Measurements from ENCODE around the gene ENAH.

ENAH gene

DNA sequence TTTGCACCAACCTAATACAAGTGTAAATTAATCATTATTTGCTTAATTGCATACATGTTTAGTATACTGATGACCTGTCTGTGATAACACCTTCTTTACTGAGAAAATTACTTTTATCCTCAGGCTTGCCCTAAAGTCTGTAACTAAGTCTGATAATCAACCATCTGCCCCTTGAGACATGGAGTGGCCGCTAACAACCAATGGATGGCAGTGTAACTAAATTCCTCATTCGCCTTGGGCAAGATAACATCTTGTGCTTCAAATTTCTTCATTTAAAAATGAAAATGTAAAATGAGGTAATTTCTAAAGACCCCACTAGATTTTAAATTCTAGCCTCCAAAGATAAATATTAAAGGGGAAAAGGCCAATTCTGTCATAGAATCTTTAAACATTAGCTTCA lies 85.1 kb downstream of the ENAH start:
- no peak for DNase-seq (ENCODE audit: low read depth, low spot score)

DNA sequence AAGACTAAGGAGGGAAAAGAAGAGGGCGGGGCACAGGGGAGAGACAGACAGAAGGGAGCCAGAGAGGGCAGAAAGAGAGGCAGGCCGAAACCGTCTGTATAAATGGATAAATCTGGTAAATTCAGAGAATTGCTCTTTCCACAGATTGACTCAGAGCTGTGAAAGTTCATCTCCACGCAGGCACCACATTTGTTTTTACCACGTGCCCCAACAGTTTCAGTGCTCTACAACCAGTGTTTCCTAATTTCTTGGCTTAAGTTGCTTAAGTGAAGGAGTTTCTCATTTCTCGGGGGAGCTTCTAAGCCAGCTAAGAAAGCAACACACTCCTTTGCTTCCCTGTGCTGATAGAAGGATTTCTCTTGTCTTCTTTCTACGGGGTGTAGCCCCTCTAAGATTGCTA lies 87.1 kb downstream of the ENAH start:
- DNase-seq (ENCODE audit: low read depth, low spot score), result no peak

DNA sequence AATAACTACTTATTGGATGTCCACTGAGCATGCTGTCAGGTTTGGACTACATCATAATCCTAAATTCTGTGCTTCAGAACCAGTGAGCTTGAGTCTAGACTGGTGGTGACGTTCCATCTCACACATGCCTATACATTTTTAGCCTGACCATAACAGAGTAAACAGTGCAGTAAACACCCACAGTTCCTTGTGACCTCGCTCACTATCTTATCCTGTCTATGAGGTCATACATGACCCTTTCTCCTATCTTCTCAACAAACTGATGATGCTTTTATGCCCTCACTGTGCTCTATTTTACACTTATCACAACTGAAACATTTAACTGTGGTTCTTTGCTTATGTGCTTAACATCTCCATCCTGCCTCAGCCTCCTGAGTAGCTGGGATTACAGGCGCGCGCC lies 91.2 kb downstream of the ENAH start:
- DNase-seq (ENCODE audit: low read depth, low spot score), result no peak

DNA sequence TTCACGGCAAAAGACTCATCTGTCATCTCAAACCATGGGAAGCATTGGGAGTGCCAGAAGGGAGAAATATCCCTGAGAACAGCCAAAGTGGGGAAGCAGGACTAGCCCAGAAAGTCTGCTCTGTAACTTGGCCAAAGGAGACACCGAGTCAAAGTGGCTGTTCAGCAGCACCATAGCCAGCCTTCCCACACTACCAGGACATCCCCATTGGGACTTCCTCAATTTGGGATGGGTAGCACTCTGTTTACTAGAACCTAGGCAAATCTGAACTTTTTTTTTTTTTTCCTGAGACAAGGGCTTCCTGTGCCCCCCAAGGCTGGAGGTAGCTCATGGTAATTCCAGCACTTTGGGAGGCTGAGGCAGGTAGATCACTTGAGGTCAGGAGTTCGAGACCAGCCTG lies 93.0 kb downstream of the ENAH start:
- DNase-seq (ENCODE audit: low read depth, low spot score), result no peak

DNA sequence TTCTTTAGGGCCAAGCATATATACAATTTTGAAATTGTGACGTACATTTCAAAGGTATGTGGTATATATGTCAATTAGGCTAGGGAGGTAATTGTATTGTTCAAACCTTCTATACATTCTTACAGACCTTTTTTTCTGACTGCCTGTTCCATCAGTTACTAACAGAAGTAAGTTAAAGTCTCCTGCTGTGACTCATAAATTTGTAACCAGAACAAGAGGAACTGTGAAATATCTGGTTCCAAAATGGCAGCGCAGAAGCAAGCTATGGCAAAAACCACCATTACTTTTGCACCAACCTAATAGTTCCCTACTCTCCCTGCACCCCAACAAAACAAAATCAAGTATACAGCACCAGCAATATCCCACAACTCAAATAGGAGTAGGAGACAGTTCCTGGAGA lies 93.6 kb downstream of the ENAH start:
- DNase-seq (ENCODE audit: low read depth, low spot score), result no peak

DNA sequence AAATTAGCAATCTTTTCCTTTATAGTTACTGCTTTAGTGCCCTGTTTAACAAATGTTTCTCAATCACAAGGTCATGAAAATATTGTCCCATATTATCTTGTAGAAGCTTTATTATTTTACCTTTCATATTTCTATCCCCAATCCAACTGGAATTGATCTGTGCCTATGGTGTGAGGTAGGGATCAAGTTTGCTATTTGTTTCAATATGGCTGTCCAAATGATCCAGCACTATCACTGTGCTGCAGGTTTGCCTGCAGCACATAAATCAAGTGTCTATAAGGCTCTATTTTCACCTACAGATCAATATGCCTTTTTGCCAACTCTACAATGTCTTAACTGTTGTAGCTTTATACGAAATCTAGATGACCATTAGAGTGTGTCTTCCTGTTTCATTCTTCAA lies 96.2 kb downstream of the ENAH start:
- no peak for DNase-seq (ENCODE audit: low read depth, low spot score)

DNA sequence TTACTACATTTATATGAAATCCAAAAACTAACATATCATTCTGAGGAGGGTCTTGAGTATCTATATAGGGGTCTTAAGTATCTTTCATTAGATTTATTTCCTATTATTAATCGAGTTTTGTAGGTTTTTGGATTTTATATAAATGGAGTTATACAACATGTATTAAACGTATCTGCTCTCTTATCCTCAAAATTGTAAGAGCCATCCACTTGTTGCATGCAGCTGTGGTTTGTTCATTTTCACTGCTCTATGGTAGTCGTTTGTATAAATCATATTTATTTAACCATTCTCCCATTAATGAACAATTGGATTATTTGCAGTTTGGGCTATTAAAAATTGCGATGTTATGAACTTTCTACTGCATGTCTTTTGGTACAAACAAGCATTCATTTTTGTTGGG lies 97.1 kb downstream of the ENAH start:
- no peak for DNase-seq (ENCODE audit: low read depth, low spot score)

DNA sequence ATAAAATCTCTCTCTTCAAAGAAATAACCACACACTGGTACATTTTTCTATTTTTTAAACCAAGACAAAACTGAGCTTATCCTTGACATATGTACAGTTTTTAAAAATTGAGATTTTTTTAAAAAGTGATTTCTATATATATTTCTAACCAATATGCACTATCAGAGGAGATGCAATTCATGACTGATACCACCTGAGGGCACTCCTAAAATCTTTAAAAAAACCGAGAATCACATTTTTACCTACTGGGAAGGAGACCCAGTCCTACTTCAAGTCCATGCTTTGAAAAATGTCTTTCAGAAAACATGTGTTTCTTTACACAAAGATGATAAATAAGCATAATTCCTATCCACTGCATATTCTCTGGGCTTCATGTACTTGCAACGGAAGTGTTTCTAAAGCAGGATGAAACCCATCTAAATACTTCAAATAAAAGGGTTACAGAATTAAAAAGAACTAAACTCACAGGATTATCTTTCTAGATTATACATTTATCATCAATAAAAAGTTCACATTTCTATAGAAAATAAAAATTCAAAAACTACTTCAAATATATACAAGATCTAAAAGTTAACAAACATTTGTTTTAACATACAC lies 98.6 kb downstream of the ENAH start:
- no peak for DNase-seq (ENCODE audit: low read depth, low spot score)

DNA sequence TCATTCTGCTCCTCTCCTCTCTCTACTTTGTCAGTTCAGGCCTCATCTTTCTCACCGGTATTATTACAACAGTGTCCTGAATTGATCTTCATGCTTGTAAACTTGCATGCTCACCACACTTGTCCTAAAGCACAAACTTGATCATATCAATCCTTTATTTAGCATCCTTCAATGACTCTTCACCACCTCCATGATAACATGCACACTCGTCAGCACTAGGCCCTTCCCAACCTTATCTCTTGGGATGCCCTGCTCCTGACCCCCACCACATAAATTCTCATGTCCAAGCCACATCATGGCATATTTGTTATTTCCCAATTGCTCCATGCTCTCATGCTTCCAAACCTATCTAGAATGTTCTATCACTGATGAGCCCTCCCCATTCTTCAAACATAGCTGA lies 103.1 kb downstream of the ENAH start:
- DNase-seq (ENCODE audit: low read depth, low spot score), result no peak

DNA sequence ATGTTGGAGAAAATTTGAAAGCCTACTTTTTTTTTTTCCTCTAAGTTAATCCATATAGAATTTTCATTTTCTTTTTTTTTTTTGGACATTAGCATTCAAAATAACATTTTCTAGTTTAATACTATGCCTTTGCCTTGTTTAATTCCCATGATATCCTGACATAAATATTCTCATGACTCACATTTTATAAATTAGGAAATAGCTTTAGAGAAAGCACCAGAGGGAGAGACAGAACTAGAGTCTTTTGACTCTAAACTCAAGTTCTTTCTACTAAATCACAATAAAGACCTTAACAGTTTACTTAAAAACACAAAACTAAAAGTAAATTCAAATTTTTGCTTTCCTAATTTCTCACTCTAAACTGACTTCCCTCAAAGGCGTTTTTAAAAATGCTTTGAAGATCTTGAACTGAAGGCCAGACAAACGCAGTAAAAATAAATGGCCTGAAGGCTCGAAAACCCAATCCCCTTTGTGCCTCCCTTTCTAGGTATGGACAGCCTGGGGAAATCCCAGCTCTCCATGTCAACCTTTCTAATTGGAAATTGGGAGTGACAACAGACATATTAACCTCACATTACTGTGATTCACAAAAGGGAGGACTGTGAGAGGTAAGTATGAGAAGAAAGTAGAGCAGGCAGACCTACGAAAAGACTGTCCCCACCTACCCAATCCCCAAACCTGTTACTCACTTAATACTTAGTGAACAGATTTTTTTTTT lies 104.6 kb downstream of the ENAH start:
- no peak for DNase-seq (ENCODE audit: low read depth, low spot score)

DNA sequence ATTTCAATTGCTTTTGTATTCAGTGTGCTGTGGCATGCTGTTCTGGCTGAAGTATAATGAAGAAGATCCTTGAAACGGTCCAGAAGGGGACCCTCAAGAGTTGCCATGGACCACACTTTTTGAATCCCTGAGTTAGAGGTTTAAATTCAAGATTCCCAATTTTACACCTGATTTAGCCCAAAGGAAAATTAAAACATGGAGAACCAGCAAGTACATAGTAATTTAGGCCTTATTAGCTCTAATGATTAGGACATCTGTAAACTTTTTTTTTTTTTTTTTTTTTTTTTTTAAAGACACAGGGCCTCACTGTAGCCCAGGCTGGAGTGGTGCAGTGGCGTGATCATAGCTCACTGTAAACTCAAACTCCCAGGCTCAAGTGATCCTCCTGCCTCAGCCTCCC lies 107.3 kb downstream of the ENAH start:
- DNase-seq (ENCODE audit: low read depth, low spot score), result no peak

DNA sequence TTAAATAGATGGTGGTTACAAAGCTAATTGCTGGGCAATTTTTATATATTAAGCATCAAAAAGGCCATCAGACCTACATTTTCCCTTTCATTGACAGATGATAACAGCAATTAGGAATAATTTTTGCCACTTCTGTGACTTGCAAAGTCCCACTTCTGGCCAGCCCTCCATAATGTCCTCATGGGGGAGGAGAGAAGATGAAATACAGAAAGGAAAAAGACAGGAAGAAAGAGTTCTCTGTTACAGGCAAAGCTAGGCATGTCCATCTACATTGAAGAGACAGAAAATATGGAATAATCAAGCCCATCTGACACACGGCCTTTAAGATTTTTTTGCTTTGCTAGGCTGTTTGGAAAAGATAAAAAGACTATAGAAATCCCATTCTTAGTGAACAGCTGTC lies 108.0 kb downstream of the ENAH start:
- no peak for DNase-seq (ENCODE audit: low read depth, low spot score)

DNA sequence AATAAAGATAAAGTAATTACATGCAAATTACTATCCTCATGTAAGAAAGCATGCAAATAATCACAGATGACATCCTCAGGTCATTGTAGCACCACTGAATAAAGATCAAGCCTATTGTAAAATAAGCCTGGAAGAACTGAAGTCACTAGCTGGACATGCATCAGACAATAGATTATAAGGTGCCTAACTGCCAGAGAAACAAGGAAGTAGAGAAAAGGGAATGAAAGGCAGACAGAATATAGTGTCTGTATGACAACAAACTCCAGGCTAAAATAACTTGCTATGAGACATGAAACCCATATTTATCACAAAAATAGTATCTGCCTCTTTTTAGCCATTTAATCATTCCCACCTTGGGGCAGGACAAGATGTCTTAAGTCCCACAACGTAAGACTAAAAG lies 108.7 kb downstream of the ENAH start:
- DNase-seq (ENCODE audit: low read depth, low spot score), result no peak

DNA sequence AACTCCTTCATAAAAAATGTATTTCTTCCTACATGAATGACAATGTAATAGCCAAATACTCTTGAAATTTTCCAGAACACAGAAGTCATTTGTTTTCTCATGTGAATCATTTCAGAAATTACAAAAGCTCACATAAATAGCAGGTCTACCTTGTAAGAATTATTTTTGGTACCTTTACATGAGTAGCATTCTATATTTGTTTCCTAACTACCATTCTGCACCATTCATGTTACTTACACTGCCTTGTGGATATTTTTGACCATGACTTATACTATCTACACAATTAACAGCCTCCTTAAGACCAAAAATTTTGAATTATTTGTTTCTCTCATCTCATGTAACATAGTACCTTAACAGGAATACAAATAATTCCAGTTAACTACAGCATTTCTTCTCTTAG lies 109.6 kb downstream of the ENAH start:
- no peak for DNase-seq (ENCODE audit: low read depth, low spot score)

DNA sequence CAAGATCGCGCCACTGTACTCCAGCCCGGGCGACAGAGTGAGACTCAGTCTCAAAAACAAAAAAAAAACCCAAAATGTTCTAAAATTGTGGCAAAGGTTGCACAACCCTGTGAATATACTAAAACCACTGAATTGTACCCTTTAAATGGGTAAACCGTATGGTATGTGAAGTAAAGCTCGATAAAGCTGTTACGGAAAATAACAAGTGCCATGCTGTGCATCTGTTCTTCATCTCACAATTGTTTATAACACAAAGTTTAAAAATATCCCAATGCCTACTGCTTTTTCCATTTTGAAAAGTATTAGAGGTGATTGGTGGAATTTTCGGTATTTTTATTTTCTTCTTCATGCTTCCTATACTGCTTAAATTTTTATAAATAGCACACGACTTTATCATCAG lies 111.5 kb downstream of the ENAH start:
- no peak for DNase-seq (ENCODE audit: low read depth, low spot score)

DNA sequence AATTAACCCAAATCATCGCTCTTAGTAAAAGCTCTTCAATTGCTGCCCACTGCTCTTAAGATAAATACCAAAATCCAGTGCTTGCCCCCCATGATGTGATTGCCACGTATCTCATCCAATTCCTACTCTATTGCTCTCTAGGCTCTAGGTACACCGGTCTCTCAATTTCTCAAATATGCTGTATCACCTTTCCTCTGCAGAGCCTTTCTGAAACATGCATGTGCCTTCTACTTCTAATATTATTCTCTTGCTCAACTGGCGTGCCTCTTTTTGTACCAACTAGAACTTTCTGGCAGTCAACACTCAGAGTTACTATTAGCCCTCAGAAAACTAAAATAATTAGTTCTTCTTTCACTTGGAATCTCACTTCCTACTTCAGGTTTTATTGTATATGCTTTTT lies 113.3 kb downstream of the ENAH start:
- no peak for DNase-seq (ENCODE audit: low read depth, low spot score)

DNA sequence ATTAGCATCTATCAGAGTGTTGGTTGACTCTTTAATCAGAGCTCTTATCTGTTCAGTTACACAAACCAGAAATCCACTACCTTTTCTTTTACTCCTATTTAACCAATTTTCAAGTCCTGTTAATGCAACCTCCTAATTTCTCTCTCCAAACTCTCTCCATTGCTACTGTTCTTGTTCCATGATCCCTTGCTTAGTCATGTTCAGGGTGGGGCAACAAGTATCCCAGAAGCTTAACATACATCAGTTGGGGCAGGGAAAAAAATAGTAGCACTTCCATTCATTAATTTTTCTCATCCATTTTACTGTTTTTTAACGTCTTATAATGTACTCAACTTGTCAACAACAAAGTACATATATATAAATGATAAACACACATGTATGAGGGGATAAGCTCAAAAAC lies 113.9 kb downstream of the ENAH start:
- no peak for DNase-seq (ENCODE audit: low read depth, low spot score)

DNA sequence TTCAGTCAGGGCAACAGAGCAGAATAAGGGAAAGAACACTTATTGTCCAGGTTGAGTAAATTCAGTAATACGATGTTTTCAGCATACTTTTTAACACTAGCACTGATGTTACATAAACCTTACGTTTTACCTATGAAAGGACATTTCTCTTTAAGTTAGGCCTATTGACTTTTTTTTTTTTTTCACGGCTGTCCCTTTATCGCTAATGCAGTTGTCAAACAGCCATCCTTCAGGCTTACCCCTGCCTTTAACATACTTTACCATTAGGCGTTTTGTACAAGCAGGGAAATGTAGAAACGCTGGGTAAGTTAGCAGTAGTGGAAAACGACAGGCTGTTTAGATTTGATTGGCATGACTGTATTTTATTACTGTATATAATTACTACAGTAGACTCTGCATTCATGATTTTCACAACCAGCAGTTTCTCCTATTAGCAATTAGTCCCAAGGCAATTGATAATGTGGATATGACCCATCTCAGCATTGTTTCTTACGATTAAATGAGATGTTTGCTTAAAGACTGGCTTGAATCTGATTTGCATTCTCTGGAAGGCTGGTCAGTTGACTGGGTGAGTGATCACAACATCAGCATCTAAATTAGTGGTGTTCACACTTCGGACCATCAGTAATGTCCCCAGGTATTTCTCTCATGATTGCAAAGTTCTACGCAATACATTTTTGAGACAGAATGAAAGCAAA lies 115.2 kb downstream of the ENAH start:
- no peak for DNase-seq (ENCODE audit: low read depth, low spot score)

DNA sequence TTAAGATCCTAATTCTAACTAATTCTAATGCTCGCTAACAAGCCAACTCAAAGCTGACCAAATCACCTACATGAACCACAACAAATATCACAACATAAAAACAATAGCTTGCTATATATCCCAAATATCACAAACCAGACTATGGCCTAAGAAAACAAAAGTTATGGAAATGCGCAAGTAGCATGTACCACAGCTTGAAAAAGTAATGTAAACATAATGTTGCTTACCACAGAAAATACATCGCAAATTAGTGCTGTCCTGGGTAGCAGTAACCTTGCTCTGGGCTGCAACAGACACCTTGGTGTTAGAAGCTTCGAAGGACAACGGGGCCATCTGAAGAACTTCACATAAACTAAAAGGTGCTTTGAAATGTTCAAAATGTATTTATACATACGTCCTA lies 117.6 kb downstream of the ENAH start:
- DNase-seq (ENCODE audit: low read depth, low spot score), result no peak

DNA sequence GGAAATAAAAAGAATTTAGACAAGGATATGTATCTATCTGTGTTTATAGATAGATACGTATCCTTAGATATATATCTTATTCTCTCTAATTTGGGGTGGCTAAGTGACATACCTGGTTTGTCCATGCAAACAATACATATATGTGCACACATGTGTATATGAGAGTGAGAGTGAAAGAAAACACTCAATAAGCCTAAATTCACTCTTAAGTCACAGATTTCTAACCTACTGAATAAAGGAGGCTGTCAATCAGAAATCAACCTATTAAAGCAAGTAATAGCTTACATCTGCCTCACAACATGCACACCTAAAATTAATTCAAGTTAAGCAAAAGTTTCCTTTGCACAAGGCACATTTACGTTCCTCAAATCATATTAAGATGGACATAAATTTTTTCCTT lies 118.2 kb downstream of the ENAH start:
- no peak for DNase-seq (ENCODE audit: low read depth, low spot score)

DNA sequence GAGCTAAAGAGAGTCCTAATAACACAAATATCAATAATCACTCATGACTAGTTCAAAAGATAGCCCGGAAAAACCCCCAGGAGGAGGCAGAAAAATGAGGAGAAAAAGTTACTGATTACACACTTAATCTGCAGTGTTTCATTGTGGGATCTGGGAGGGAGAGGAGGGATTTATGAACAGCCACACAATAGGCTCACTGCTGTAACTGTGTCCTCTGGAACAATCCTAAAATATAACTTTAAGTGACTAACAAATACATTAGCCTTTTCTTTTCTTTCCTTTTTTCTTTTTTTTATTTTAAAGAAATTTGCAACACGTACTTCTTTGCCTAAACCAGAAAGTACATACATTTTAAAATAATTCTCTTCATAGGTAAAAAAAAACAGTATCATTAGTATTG lies 118.8 kb downstream of the ENAH start:
- no peak for DNase-seq (ENCODE audit: low read depth, low spot score)

DNA sequence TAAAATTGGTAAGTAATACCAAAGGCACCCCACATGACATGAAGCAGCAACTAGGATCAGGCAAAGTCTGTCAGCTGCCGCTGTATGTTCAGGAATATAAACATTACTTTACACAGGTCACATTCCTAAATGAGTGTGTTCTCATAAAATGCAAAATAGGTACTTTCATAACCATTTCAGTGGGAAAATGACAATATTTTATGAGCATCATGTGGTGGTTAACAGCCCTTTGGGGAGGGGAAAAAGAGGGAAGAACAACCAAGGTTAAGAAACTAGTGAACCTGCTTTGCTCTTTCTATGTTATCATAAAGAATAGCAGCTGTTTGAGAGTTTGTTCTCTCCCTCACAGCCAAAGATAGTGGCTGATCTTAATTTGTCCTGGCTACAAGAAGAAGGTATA lies 119.7 kb downstream of the ENAH start:
- no peak for DNase-seq (ENCODE audit: low read depth, low spot score)

DNA sequence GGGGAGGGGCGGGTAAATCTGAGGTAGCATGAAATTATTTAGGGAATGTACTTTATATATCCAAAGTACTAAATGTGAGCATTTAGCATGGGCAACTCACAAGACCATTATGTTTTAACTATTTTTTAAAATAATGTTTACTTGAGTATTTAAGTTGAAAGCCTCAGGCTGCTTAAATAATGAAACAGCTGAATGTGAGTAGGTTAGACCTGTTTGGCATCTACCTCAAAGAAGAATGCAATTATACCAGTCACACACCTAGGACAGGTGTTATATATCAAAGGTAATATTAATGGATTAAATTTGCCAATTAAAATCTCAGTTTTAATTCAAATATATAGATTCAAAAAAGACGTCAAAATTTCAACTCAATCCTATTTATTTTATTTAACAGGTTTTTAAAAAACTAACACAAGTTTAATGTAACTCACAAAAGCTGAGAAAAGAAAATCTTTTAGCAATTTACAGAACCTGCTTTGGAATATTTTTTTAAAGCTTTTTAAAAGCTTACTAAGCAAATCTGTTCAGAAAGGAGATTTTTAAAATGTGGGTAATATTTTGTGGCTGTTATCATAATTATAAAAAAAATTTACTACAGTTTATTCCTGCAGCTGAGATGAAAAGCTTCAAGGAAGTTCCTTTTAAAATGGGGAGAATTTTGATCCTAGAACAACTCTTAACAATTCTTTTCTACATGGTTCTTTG lies 120.5 kb downstream of the ENAH start:
- DNase-seq (ENCODE audit: low read depth, low spot score), result no peak

Data from activated CD4-positive, CD25-positive, alpha-beta regulatory T cell treated with anti-CD3 and anti-CD28 coated beads, Interleukin-2, amount 50 U/mL, for 16 hours (primary cell).